K562 (cell line): ENCODE results near the gene TAMALIN. TPM values are rescaled to one million over a fixed set of nuclear protein-coding genes. Genes with fewer than 3 reads are reported as not detected.

Experiments
- ATF1 ChIP-seq, 2 experiments: fragments of 450-650 bp in 1 of 2; IDR thresholded peaks; 2 replicates each; pipeline ENCODE4 v1.6.1; 2016; ENCODE audit warnings: missing compliant biosample characterization in 1 of 2, missing genetic modification characterization in 1 of 2
- CXXC5 ChIP-seq: fragments of 250-450 bp; sonication (Bioruptor Pico); IDR thresholded peaks from 2 replicates; pipeline ENCODE4 v1.8.0; 2022; ENCODE audit warnings: inconsistent platforms, mild to moderate bottlenecking, moderate library complexity
- ETV1 ChIP-seq: fragments of 450-650 bp; conservative IDR thresholded peaks from 2 replicates; pipeline ENCODE4 v1.6.1; 2016; ENCODE audit warnings: missing genetic modification characterization, control low read depth, low read depth, missing compliant biosample characterization
- FOXJ3 ChIP-seq: sonication (generic); formaldehyde crosslinking; IDR thresholded peaks from 2 replicates; pipeline ENCODE4 v1.4.0; 2020; ENCODE audit warnings: mild to moderate bottlenecking, missing genetic modification reagents
- HNRNPK ChIP-seq: fragments of 200-400 bp; formaldehyde crosslinking; IDR thresholded peaks from one replicate; pipeline ENCODE4 v1.6.1; 2018; ENCODE audit warnings: mild to moderate bottlenecking, low read depth, low read length; ENCODE audit not compliant: poor library complexity, severe bottlenecking
- IRF9 ChIP-seq: fragments of 450-650 bp; IDR thresholded peaks from 2 replicates; pipeline ENCODE4 v1.6.1; 2016; ENCODE audit warnings: missing biosample characterization, missing genetic modification characterization
- MAFK ChIP-seq: IDR thresholded peaks from 2 replicates; pipeline ENCODE4 v1.6.1; 2011; ENCODE audit warnings: low read length, improper control_type of control experiment
- MAZ ChIP-seq, 2 experiments: fragments of 450-650 bp in 1 of 2; sonication (generic) in 1 of 2; formaldehyde crosslinking; IDR thresholded peaks in 1 of 2; conservative IDR thresholded peaks in 1 of 2; 2 replicates each; pipeline versions ENCODE4 v1.4.0 to v1.5.0; 2020; ENCODE audit warnings: mild to moderate bottlenecking in 1 of 2, missing genetic modification reagents in 1 of 2
- MEIS2 ChIP-seq: fragments of 450-650 bp; IDR thresholded peaks from 2 replicates; pipeline ENCODE4 v1.6.1; 2014; ENCODE audit warnings: mild to moderate bottlenecking; ENCODE audit not compliant: partially characterized antibody
- MIER1 ChIP-seq: fragments of 450-650 bp; IDR thresholded peaks from 2 replicates; pipeline ENCODE4 v1.6.1; 2016; ENCODE audit warnings: antibody characterized with exemption, mild to moderate bottlenecking, low read depth
- MYBL2 ChIP-seq, 2 experiments: fragments of 450-650 bp in 1 of 2; sonication (generic) in 1 of 2; formaldehyde crosslinking in 1 of 2; IDR thresholded peaks; 2 replicates each; pipeline versions ENCODE4 v1.6.1 to v1.8.1; 2017 to 2022; ENCODE audit warnings: borderline replicate concordance in 1 of 2, inconsistent platforms in 1 of 2, low read depth in 1 of 2, mild to moderate bottlenecking in 1 of 2, missing genetic modification reagents in 1 of 2, moderate library complexity in 1 of 2
- NBN ChIP-seq: fragments of 450-650 bp; IDR thresholded peaks from 2 replicates; pipeline ENCODE4 v1.6.1; 2016; ENCODE audit warnings: low read depth, mild to moderate bottlenecking
- SAP30 ChIP-seq: fragments of 200-600 bp; sonication (generic); IDR thresholded peaks from 2 replicates; pipeline ENCODE4 v1.6.1; 2012; ENCODE audit warnings: borderline replicate concordance, low read depth, mild to moderate bottlenecking, moderate library complexity, low read length, control low read depth, inconsistent platforms; ENCODE audit not compliant: insufficient read depth, poor library complexity, severe bottlenecking
- VEZF1 ChIP-seq: fragments of 200-800 bp; sonication (Bioruptor generic); IDR thresholded peaks from 2 replicates; pipeline ENCODE4 v1.6.1; 2017; ENCODE audit warnings: missing genetic modification characterization, missing compliant biosample characterization
- ZNF41 ChIP-seq: fragments of 250-450 bp; sonication (Bioruptor Pico); conservative IDR thresholded peaks from 2 replicates; pipeline ENCODE4 v1.4.0; 2020; ENCODE audit warnings: mild to moderate bottlenecking
- ZNF785 ChIP-seq: fragments of 250-450 bp; sonication (Bioruptor Pico); IDR thresholded peaks from 2 replicates; pipeline ENCODE4 v1.4.0; 2020; ENCODE audit warnings: mild to moderate bottlenecking
- ZSCAN29 ChIP-seq: fragments of 450-650 bp; IDR thresholded peaks from 2 replicates; pipeline ENCODE4 v1.6.1; 2017
- polyA plus RNA-seq, 8 experiments: library from polyadenylated mRNA; depleted of rRNA in 4 of 8; stranded (reverse) in 5 of 8; unstranded in 3 of 8; fragments of >200 nt; fragmentation: Nextera tagmentation in 2 of 8; fragmentation: Illumina TruSeq in 1 of 8; extraction: Ambion mirVana in 2 of 8; extraction: Trizol in 1 of 8; gene quantifications; 2 replicates each; pipeline versions ENCODE4 v1.2.1 to v1.2.3, GENCODE V29; 2011 to 2014; ENCODE audit warnings: inconsistent platforms in 1 of 8, missing spikeins in 1 of 8
- total RNA-seq, 7 experiments: library from RNA; depleted of rRNA in 6 of 7; stranded (reverse); fragments of >200 nt in 6 of 7; fragmentation: Illumina TruSeq in 2 of 7; extraction: Trizol in 2 of 7; gene quantifications; 2 replicates each; pipeline versions ENCODE4 v1.2.1 to v1.2.3, GENCODE V29; 2011 to 2021; ENCODE audit warnings: low replicate concordance in 1 of 7
- TF ChIP-seq, protein P1 (sequence below), 3 experiments: fragments of 200-800 bp in 1 of 3; sonication (Bioruptor generic) in 1 of 3; sonication (generic) in 1 of 3; formaldehyde crosslinking in 1 of 3; IDR thresholded peaks; 2 replicates each; pipeline versions ENCODE4 v1.6.1 to v1.8.0; 2016 to 2022; ENCODE audit warnings: mild to moderate bottlenecking in 2 of 3, missing compliant biosample characterization in 2 of 3, missing genetic modification characterization in 2 of 3, missing genetic modification reagents in 1 of 3
- TF ChIP-seq, protein P2 (sequence below): fragments of 450-650 bp; IDR thresholded peaks from 2 replicates; pipeline ENCODE4 v1.6.1; 2018; ENCODE audit not compliant: partially characterized antibody

The TAMALIN gene
- total and polyA plus RNA-seq, 9 of the 15 experiments (the other 6 are each of a cell fraction or from before 2014, with no cell fraction given), result 0.74 to 2.2 (median 1.5) TPM; not detected in 2

DNA sequence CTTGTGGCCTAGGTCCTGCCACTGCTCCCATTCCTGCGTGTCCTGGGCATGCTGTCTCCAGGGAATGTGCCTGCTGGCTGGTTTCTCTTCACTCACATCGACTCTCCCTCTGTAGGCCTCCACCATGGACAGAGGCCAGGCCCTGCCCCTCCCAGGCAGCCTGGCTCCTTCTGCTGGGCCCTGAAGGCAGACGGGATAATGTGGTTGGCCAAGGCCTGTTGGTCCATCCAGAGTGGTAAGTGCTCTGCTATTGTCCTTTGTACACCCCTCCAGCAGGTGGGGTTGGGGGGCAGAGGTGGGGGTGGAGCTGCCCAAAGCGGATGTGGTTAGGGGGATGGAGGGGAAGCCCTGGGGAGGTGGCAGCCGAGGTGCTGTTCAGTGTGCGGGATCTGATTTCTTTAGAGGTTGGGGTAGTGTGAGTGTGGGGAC, 35.0 kb downstream of the TAMALIN start (continued):
- TF ChIP-seq, protein P1, sequence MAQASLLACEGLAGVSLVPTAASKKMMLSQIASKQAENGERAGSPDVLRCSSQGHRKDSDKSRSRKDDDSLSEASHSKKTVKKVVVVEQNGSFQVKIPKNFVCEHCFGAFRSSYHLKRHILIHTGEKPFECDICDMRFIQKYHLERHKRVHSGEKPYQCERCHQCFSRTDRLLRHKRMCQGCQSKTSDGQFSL (CRISPR knock-in tag; IDR thresholded peaks at IDR 0.05), result peak; percentile 56; the same call in 1 of the 2 replicates
- TF ChIP-seq, protein P1 (tag; IDR thresholded peaks at IDR 0.05), result no peak
- TF ChIP-seq SAP30, result no peak
- no peak for TF ChIP-seq NBN
- TF ChIP-seq HNRNPK, result no peak
- no peak for TF ChIP-seq MAFK
- no peak for TF ChIP-seq MYBL2 (IDR thresholded peaks at IDR 0.05; ENCODE audit: low read depth)
- TF ChIP-seq MYBL2 (CRISPR knock-in tag; IDR thresholded peaks at IDR 0.05; ENCODE audit: borderline replicate concordance), result no peak
- TF ChIP-seq MEIS2, result no peak
- TF ChIP-seq ZSCAN29, result no peak
- TF ChIP-seq VEZF1 (CRISPR knock-in tag), result peak; percentile 63
- no peak for TF ChIP-seq ZNF41
- TF ChIP-seq FOXJ3 (CRISPR knock-in tag), result no peak
- no peak for TF ChIP-seq MAZ (CRISPR knock-in tag; conservative IDR thresholded peaks at IDR 0.05 in 1 of 2, IDR thresholded peaks at IDR 0.05 in 1 of 2)
- TF ChIP-seq CXXC5 (CRISPR knock-in tag), result no peak
- TF ChIP-seq ATF1 (CRISPR knock-in tag; IDR thresholded peaks at IDR 0.05), result no peak
- no peak for TF ChIP-seq ATF1 (tag; IDR thresholded peaks at IDR 0.05)
- no peak for TF ChIP-seq IRF9
- no peak for TF ChIP-seq ETV1 (tag)
- no peak for TF ChIP-seq ZNF785
- TF ChIP-seq, protein P2, sequence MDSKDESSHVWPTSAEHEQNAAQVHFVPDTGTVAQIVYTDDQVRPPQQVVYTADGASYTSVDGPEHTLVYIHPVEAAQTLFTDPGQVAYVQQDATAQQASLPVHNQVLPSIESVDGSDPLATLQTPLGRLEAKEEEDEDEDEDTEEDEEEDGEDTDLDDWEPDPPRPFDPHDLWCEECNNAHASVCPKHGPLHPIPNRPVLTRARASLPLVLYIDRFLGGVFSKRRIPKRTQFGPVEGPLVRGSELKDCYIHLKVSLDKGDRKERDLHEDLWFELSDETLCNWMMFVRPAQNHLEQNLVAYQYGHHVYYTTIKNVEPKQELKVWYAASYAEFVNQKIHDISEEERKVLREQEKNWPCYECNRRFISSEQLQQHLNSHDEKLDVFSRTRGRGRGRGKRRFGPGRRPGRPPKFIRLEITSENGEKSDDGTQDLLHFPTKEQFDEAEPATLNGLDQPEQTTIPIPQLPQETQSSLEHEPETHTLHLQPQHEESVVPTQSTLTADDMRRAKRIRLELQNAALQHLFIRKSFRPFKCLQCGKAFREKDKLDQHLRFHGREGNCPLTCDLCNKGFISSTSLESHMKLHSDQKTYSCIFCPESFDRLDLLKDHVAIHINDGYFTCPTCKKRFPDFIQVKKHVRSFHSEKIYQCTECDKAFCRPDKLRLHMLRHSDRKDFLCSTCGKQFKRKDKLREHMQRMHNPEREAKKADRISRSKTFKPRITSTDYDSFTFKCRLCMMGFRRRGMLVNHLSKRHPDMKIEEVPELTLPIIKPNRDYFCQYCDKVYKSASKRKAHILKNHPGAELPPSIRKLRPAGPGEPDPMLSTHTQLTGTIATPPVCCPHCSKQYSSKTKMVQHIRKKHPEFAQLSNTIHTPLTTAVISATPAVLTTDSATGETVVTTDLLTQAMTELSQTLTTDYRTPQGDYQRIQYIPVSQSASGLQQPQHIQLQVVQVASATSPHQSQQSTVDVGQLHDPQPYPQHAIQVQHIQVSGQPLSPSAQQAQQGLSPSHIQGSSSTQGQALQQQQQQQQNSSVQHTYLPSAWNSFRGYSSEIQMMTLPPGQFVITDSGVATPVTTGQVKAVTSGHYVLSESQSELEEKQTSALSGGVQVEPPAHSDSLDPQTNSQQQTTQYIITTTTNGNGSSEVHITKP, result no peak
- TF ChIP-seq MIER1, result peak; percentile 69
